ENCODE results near the gene AMDHD2.
"Not testable (repeated sequence)": the region's sequence is repeated elsewhere in the genome, so short reads cannot be mapped to it uniquely, and the experiment has no call there.

Gene AMDHD2

DNA sequence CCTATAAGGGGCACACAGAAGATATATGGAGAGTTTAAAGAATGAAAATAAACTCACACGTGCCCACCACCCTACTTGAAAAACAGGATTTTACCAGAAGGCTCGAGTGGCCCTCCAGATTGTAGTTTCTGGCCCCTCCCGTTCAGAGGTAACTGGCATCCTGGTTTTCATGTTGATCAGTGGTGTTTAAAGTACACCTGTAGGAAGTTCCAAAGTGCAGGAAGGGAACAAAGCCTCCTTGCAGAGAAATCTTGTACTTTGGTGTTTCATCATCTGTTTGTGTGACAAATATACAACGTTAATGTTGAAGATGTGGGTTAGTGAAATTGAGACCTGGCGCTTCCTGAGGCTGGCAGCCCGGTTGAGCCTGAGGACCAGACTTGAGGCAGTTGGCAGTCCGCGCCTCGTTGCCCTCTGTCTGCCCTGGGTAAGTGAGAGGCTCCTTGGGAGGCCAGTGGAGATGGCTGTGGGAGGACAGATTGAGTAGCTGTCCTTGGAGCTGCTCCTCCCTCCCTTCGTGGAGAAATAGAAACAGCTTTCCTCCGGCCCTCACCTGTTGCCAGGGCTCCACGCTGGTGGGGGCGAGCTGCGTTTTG is 30.2 kb downstream of the AMDHD2 start:
- H3K9me3 ChIP-seq (ENCODE audit: control insufficient read depth, insufficient read depth, low read depth, low read length); H3K4me3 ChIP-seq (ENCODE audit: low read depth, low read length); H3K27ac ChIP-seq (ENCODE audit: extremely low read depth, low read depth, low read length); CTCF ChIA-PET; H3K4me1 ChIP-seq (ENCODE audit: control insufficient read depth, insufficient read depth, low read length); H3K36me3 ChIP-seq (ENCODE audit: control insufficient read depth in 2 of 2, insufficient read depth in 1 of 2, low read length in 2 of 2); POLR2A ChIA-PET: not testable (repeated sequence)

DNA sequence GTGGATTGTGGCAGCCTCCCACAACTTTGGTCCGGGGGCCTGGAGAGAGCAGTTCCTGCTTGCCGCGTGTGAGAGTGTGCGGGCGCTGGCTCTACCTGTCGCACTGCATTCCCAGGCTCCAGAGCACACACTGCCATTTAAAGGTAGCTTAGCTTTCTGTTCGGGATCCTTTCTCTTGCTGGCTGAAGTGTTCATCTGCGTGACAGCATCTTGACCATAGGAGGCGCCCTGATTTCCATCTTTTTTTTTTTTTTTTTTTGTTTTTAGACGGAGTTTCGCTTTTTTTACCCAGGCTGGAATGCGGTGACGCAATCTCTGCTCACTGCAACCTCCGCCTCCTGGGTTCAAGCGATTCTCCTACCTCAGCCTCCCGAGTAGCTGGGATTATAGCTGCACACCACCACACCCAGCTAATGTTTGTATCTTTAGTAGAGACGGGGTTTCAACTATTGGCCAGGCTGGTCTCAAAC is 31.3 kb downstream of the AMDHD2 start:
- not testable (repeated sequence) for H3K4me3 ChIP-seq (ENCODE audit: low read depth, low read length); H3K9me3 ChIP-seq (ENCODE audit: control insufficient read depth, insufficient read depth, low read depth, low read length); H3K27ac ChIP-seq (ENCODE audit: extremely low read depth, low read depth, low read length); H3K4me1 ChIP-seq (ENCODE audit: control insufficient read depth, insufficient read depth, low read length); H3K36me3 ChIP-seq (ENCODE audit: control insufficient read depth in 2 of 2, insufficient read depth in 1 of 2, low read length in 2 of 2)
- ChIA-PET POLR2A (interaction anchor here (0.7 kb wide), 1 partner anchor 37 kb away, joined by 6 read pairs; no protein-coding TSS in a partner anchor), CTCF (interaction anchor here (0.6 kb wide), 1 partner anchor 107 kb away, joined by 3 read pairs; no protein-coding TSS in a partner anchor)
- TF ChIP-seq PRDM1 (tag by site-specific recombination; IDR thresholded peaks at IDR 0.05) (peak; percentile 22; the same call in 1 of the 2 replicates), SCRT2 (tag by site-specific recombination; IDR thresholded peaks at IDR 0.05) (peak; percentile 54; the same call in 1 of the 2 replicates)
- TF ChIP-seq, protein P1, sequence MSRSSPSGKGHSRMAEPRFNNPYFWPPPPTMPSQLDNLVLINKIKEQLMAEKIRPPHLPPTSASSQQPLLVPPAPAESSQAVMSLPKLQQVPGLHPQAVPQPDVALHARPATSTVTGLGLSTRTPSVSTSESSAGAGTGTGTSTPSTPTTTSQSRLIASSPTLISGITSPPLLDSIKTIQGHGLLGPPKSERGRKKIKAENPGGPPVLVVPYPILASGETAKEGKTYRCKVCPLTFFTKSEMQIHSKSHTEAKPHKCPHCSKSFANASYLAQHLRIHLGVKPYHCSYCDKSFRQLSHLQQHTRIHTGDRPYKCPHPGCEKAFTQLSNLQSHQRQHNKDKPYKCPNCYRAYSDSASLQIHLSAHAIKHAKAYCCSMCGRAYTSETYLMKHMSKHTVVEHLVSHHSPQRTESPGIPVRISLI (tag by site-specific recombination; IDR thresholded peaks at IDR 0.05) = peak; percentile 49; the same call in 1 of the 2 replicates
- TF ChIP-seq, protein P2, sequence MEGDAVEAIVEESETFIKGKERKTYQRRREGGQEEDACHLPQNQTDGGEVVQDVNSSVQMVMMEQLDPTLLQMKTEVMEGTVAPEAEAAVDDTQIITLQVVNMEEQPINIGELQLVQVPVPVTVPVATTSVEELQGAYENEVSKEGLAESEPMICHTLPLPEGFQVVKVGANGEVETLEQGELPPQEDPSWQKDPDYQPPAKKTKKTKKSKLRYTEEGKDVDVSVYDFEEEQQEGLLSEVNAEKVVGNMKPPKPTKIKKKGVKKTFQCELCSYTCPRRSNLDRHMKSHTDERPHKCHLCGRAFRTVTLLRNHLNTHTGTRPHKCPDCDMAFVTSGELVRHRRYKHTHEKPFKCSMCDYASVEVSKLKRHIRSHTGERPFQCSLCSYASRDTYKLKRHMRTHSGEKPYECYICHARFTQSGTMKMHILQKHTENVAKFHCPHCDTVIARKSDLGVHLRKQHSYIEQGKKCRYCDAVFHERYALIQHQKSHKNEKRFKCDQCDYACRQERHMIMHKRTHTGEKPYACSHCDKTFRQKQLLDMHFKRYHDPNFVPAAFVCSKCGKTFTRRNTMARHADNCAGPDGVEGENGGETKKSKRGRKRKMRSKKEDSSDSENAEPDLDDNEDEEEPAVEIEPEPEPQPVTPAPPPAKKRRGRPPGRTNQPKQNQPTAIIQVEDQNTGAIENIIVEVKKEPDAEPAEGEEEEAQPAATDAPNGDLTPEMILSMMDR (tag by site-specific recombination; IDR thresholded peaks at IDR 0.05) = 0 out of 2 replicates have a peak, but pooled peaks have one; percentile 13

DNA sequence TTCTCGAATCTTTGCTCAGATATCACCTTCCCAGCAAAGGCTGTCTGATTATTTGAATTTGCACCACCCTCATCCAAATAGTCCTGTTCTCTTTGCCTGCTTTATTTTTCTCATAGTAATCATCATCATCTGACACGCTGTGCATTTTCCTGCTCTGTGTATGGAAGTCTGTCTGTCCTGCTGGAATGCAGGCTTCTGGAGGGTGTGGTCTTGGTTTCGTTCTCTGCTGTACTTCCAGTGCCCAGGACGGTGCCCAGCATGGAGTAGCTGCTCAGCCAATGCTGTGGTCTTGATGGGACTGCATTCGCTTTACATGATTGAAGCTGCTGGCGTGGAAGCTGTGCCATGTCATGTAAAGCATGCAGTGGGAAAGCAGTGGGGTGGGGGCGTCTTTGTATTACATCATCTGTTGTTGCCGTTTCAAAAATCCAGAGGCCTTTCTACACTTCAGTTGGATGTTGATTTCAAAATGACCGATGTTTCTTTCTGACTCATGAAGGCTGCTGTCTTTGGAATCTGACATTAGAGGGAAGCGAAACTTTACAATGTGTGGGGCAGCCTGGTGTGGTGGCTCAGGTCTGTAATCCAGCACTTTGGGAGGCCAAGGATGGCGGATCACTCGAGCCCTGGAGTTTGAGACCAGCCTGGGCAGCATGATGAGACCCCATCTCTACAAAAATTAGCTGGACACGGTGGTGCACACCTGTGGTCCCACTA is 34.7 kb downstream of the AMDHD2 start:
- H3K4me1 ChIP-seq (ENCODE audit: control insufficient read depth, insufficient read depth, low read length); H3K4me3 ChIP-seq (ENCODE audit: low read depth, low read length); H3K36me3 ChIP-seq (ENCODE audit: control insufficient read depth in 2 of 2, insufficient read depth in 1 of 2, low read length in 2 of 2); CTCF ChIA-PET; POLR2A ChIA-PET; H3K9me3 ChIP-seq (ENCODE audit: control insufficient read depth, insufficient read depth, low read depth, low read length); H3K27ac ChIP-seq (ENCODE audit: extremely low read depth, low read depth, low read length): not testable (repeated sequence)

DNA sequence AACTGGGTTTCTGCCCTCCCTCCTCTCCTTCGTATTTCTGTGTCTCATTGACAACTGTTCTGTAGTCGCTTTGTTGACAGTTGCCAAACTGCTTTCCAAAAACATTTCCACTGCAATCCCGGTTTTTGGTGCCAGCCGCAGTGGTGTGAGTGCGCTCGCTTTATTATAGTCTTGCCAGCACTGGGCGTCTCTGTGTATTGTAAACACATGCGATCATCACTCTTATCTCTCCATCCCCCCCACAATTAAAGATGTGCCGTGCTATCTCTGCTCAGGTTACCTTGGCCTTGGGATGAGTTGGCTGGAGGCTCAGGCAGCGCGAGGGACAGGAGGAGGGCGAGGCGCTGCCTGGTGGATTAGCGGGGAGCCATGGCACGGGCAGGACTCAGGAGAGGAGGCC is 37.0 kb downstream of the AMDHD2 start:
- H3K4me3 ChIP-seq (ENCODE audit: low read depth, low read length); H3K4me1 ChIP-seq (ENCODE audit: control insufficient read depth, insufficient read depth, low read length); H3K9me3 ChIP-seq (ENCODE audit: control insufficient read depth, insufficient read depth, low read depth, low read length); CTCF ChIA-PET; POLR2A ChIA-PET; H3K36me3 ChIP-seq (ENCODE audit: control insufficient read depth in 2 of 2, insufficient read depth in 1 of 2, low read length in 2 of 2); H3K27ac ChIP-seq (ENCODE audit: extremely low read depth, low read depth, low read length): not testable (repeated sequence)

DNA sequence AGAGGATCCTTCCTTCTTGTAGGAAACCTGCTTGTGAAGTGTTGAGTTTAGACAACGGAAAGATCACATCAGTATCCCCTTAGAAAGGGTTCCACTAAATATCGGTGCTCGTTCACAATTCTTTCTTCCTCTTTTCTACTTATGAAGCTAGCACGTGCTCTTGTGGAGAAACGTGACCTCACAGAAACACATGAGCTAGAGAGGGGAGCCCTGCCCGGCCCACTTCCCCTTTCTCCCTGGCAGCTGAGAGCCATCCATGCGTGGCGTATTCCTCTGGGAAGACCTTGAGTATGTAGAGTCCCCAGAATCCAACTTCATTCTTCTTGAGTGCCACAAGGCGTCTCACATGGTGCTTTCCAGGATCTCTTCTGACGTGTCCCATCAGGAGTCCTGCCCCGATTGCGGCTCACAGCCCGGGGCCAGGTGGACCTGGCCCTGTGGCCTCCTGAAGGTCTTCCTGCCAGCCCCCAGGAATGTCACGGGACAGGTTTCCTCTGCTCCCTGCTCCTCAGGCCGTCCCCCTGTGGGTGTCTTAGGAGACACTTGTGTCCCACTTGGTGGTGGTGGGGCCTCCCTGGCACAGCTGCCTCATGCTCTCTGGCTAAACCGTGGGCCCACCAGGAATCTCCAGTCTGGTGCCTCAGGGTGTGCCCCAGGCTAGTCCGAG is 40.1 kb downstream of the AMDHD2 start:
- H3K27ac ChIP-seq (ENCODE audit: extremely low read depth, low read depth, low read length); H3K4me3 ChIP-seq (ENCODE audit: low read depth, low read length): not testable (repeated sequence)

DNA sequence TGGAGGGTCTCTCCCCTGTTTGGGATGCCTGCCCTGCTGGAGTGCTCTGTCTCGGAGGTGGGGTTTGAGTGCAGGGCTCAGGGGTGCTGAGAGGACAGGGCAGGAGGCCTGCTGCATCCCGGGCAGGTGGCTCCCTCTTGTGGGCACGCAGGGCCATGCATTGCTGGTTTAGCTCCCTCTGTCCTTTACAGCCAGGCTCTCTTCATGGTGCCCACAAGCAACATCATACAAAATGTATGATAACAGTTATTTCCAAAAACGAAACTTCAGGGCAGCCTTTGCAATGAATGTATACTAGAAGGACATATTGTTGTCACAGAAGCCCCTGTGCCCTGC is 40.6 kb downstream of the AMDHD2 start:
- H3K4me3 ChIP-seq (ENCODE audit: low read depth, low read length); H3K9me3 ChIP-seq (ENCODE audit: control insufficient read depth, insufficient read depth, low read depth, low read length); H3K36me3 ChIP-seq (ENCODE audit: control insufficient read depth in 2 of 2, insufficient read depth in 1 of 2, low read length in 2 of 2); POLR2A ChIA-PET; CTCF ChIA-PET; H3K4me1 ChIP-seq (ENCODE audit: control insufficient read depth, insufficient read depth, low read length); H3K27ac ChIP-seq (ENCODE audit: extremely low read depth, low read depth, low read length): not testable (repeated sequence)

More for the DNA sequence above, 40.1 kb downstream of the AMDHD2 start:
- H3K36me3 ChIP-seq (ENCODE audit: control insufficient read depth in 2 of 2, insufficient read depth in 1 of 2, low read length in 2 of 2); H3K4me1 ChIP-seq (ENCODE audit: control insufficient read depth, insufficient read depth, low read length); POLR2A ChIA-PET; CTCF ChIA-PET; H3K9me3 ChIP-seq (ENCODE audit: control insufficient read depth, insufficient read depth, low read depth, low read length): not testable (repeated sequence)

DNA sequence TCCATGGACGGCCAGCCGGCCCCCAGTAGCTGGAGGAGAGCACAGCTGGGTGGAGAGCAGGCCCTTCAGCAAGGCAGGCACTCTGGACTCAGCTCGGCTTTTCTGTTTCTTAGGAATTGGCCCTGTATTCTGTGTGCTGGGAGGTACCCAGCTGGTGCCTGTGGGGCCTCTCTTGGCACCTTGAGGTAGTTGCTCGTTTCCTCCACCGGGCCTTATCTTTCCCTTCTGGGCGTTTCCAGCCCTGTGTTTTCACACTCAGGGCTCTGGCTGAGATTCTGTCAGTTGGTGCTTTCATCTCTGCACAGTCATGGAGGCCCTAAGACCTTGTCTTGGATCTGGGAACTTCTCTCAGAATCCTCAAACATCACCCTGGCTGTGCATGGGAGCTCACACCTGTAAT is 47.3 kb downstream of the AMDHD2 start:
- H3K27ac ChIP-seq (ENCODE audit: extremely low read depth, low read depth, low read length); H3K36me3 ChIP-seq (ENCODE audit: control insufficient read depth in 2 of 2, insufficient read depth in 1 of 2, low read length in 2 of 2); H3K4me1 ChIP-seq (ENCODE audit: control insufficient read depth, insufficient read depth, low read length); POLR2A ChIA-PET; CTCF ChIA-PET; H3K4me3 ChIP-seq (ENCODE audit: low read depth, low read length); H3K9me3 ChIP-seq (ENCODE audit: control insufficient read depth, insufficient read depth, low read depth, low read length): not testable (repeated sequence)

DNA sequence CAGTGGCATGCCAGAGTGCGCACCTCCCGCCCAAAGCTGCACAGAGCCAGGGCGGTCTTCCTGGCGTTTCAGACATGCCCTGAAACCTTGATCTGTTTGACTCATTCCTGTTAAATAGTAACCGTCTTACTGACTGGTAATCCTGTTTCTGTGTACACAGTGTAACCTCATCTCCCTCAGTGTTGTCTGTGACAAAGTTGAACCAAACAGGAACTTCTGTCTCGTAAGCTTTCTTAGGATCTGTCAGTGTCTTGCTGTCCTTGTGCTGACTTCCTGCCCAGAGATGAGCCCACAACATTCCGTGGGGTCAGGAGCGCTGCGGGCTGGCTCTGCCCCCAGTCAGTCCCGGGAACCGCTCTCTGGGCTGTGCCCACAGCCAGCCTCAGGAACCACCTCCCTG is 48.4 kb downstream of the AMDHD2 start:
- CTCF ChIA-PET; H3K36me3 ChIP-seq (ENCODE audit: control insufficient read depth in 2 of 2, insufficient read depth in 1 of 2, low read length in 2 of 2); H3K9me3 ChIP-seq (ENCODE audit: control insufficient read depth, insufficient read depth, low read depth, low read length); POLR2A ChIA-PET; H3K27ac ChIP-seq (ENCODE audit: extremely low read depth, low read depth, low read length); H3K4me3 ChIP-seq (ENCODE audit: low read depth, low read length); H3K4me1 ChIP-seq (ENCODE audit: control insufficient read depth, insufficient read depth, low read length): not testable (repeated sequence)

DNA sequence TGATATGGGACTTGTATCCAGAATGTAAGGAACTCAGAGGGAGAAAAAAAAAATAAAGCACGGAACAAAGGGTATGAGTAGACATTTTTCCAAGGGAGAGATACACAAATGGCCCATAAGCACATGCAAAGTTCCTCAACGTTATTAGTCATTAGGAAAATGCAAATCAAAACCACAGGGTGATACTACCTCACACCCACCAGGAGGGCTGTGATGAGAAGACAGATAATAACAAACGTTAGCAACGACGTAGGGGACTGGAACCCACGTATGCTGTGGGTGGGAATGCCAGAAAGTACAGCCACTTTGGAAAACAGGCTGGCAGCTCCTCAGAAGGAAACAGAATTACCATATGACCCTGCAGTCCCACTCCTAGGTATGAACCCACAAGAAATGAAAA is 52.5 kb downstream of the AMDHD2 start:
- POLR2A ChIA-PET; H3K36me3 ChIP-seq (ENCODE audit: control insufficient read depth in 2 of 2, insufficient read depth in 1 of 2, low read length in 2 of 2); H3K9me3 ChIP-seq (ENCODE audit: control insufficient read depth, insufficient read depth, low read depth, low read length); H3K4me1 ChIP-seq (ENCODE audit: control insufficient read depth, insufficient read depth, low read length); H3K4me3 ChIP-seq (ENCODE audit: low read depth, low read length); H3K27ac ChIP-seq (ENCODE audit: extremely low read depth, low read depth, low read length); CTCF ChIA-PET: not testable (repeated sequence)
